ENCODE data around the gene SERF2.
A peak's percentile ranks its signal among the peaks of the same experiment; 100 is the strongest.
"Not testable (repeated sequence)": the region's sequence is repeated elsewhere in the genome, so short reads cannot be mapped to it uniquely, and the experiment has no call there.

SERF2 gene

DNA sequence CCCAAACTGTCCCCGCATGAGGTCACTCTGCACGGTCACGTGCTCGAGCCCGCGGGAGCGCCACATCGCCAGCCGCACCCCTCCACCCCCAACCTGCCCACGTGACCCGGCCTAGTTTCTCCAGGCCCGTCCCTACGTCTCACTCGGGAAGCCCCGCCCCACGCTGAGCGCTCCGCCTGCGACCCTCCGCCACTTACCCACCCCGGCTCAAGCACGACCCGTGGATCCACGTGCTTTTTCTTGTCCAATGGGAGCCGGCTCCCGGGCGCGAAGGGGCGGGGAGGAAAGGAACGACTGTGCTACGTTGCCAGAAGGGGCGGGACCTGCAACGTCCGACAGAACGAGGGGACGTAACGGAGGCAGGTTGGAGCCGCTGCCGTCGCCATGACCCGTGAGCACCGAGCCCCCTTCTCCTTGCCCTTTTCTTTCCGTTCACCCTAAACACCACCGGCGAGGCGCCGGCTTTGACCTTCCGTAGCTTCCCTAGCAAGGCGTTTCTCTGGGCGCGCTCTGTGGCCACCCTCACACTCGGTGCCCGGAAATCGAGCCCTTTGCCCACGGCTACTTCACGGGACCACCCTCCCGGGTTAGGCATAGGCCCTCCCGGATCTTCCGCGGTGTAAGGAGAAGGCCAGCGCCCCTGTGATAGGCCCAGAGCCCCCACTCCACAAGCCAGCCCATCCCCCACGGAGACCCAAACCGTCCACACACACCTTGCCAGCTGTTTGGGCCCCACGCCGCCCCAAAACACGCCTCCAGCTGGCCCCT lies at the start of gene SERF2:
TSS of gene SERF2 (plus strand) at position 328 of the 768 bp plus-strand sequence. CDS start at position 385, 57 bp downstream.
- DNase-seq: peak; percentile 89

DNA sequence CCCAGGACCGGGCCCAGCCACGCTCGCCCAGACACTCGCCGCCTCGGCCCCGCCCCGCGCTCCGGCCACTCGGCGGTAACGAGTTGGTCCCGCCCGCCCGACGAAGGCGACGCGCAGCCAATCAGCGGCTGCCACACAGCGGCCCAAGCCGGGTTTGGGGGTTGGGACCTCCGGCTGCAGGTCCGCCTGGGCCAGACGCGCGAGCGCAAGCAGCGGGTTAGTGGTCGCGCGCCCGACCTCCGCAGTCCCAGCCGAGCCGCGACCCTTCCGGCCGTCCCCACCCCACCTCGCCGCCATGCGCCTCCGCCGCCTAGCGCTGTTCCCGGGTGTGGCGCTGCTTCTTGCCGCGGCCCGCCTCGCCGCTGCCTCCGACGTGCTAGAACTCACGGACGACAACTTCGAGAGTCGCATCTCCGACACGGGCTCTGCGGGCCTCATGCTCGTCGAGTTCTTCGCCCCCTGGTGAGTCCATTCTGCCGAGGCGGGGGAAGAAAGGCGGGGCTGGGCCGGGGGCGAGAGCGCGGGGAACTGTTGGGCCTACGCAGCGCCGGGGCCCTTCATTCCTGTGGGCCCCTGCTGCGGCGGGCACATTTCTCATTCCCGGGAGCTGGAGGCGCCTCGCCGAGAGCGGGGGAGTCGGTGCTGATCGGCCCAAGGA lies 45.7 kb upstream of the SERF2 start, which contains the start of gene PDIA3:
TSS of gene PDIA3 (plus strand) at position 194 of the 658 bp plus-strand sequence. CDS start at position 296, 102 bp downstream.
- peak; percentile 31 for DNase-seq

DNA sequence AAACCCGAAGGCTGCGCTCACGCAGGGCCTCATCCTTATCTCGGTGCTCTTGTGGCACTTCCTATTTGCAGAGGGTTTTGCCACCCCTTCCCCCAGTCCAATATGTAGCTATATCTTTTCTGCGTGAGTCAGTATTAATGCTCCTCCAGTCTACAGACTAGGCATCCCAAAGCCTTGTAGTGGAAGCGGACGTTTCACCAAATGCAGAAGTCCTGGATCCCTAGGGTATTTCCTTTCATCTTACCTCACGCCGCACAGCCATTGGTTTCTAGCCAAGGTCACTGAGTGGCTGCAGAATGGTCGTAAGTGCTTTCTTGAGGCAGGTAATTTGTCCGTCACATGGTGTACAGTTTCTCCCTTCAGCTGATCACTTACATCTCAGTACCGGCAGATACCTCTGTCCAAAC lies 45.2 kb upstream of the SERF2 start:
- not testable (repeated sequence) for DNase-seq

DNA sequence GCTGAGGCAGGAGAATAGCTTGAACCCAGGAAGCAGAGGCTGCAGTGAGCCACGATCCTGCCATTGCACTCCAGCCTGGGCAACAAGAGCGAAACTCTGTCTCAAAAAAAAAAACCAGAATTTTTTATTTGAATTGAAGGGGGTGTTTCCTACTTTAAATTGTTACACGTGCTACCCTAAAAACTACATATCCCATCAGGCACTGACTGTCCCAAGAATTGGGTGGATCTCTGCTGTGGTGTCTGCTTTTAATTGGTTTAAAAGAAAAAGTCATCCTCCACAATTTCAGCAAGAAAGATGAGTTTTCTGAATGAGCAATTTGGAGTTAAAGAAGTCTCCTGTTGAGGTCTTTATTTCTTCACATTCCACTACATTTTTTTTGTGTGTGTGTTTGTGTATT lies 43.7 kb upstream of the SERF2 start:
- no peak for DNase-seq

DNA sequence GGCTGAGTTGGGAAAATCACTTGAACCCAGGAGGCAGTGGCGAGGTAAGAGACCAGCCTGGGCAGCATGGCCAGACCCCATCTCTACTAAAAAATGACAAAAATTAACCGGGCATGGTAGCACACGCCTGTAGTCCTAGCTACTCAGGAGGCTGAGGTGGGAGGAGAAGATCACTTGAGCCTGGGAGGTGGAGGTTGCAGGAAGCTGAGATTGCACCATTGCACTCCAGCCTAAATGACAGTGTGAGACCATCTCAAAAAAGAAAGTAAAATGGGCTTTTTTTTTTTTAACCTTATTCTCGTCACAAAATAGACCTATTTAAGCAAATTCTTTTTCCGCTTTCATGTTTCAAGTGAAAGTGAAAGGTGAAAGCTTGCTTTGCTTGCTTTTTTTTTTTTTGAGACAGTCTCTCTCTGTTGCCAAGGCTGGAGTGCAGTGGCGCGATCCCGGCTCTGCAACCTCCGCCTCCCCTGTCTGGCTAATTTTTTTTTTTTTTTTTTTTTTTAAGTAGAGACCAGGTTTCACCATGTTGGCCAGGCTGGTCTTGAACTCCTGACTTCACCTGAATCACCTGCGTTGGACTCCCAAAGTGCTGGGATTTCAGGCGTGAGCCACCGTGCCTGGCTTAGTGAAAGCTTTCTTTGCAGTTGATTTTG lies 42.3 kb upstream of the SERF2 start:
- DNase-seq: no peak

DNA sequence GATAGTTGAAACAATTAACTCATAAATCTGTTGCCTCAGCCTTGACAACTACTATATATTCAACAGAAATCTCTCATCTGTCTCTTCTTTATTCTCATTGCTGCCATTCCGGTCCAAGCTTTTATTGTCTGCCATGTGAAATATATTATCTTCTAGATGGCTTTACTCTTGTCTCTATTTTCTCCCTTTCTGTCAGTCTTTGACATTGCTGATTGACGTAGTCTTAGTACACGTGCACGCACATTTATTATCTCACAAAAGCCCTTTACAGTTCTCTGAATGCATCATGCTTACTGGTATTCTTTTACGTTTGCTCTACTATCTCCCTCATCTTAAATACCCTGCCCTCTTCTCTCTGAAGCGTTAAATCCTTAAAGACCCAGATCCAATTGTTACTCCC lies 40.2 kb upstream of the SERF2 start:
- no peak for DNase-seq

DNA sequence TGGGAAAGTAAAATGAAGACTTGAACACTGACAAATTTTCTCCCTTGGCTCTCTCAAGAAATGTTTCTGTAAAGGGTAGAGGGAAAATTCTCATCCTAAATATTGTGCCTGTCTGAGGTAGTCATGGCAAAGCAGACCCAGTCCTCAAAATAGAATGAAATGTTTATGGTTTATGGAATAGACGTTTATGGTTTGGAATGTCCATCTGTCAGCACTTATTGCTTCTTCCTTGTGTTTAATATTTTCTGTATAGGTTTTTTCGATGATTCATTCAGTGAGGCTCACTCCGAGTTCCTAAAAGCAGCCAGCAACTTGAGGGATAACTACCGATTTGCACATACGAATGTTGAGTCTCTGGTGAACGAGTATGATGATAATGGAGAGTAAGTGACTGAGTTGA lies 29.3 kb upstream of the SERF2 start:
- no peak for DNase-seq

DNA sequence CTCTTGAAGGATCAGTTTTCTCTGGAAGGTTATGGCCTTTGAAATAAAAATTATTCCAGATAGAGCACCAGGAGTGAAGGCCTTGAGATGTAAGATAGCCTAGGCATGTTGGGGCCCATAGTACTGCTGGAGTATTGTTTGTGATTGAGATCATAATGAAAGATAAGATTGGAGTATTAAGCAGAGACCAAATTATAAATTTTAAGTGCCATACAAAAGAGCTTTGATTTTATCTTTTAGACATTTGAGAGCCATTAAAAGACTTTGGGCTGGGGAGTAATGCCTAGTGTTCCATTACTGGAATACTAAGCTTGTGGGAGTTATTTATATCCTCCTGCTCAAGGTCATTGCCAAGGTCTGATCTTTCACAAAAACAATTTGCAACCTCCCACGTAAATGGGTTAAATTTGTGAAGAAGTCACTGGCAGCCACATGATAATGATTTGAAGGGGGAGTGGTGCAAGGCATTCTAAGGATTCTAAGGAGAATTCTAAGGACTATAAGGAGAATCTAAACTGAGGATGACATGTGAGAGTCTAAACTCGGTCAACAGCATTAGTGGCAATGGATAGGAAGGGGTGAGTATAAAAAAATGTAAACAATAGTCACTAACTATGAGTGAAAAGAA lies 28.2 kb upstream of the SERF2 start:
- no peak for DNase-seq

DNA sequence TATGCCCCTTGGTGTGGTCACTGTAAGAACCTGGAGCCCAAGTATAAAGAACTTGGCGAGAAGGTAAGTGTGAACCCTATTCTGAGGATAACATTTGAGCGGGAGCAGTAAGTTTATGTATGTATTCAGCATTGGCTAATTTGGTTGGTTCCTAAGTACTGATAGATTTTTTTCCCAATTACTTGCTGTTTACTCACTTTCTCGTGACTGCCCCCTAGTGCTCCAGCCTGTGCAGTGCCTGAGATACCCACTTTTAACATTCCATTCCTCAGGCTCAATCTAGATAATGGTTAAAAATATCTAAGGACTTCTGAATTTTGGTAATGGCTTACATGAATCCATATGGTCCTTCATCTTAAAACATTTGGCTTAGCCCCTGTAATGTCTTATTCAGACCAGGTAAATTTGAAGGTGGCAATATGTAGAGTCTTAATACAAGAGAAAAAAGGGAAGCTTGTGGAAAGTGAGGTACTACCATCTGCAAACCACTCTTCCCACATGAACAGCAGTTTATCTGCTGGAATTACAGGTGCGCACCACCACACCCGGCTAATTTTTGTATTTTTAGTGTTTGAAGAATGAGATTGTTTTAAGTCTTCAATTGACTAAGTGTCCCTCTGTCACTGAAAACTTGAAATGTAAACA lies 22.4 kb upstream of the SERF2 start:
- DNase-seq: no peak

DNA sequence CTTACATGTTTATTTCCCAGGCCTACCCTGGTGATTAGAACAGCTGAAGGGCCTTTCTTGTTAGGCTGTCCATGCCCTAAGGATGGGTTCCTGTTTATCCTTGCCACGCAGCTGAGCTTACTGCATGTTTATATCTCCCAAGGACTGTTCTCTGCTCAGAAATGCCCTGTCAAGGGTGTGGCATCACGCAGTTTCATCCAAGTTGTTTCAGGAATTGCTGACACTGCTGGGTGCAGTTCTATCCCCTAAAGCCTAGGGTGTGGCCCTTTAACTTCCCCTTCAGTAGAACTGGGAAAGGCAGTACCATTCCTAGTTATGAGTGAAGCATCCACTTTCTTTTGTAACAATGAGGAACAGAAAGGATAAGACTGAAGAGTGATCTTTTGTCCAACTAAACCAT lies 20.3 kb upstream of the SERF2 start:
- DNase-seq: no peak

DNA sequence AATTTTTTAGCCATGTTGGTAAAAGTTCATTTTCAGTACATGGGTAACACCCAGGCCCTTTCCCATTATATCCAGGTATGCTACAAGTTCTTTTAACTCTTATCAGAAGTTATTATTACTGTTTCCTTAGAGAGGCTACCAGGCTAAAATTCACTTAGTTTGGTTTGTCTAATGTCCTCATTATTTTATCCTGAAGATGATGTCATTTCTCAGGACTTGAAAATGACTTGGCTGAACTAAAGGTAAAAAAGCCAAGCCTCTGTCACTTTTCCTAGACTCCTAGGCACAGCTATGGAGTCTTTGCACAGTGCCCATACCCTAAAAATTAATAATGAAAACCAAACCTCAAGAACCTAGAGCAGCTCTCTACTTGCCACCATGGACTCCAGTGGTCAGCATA lies 19.5 kb upstream of the SERF2 start:
- no peak for DNase-seq

DNA sequence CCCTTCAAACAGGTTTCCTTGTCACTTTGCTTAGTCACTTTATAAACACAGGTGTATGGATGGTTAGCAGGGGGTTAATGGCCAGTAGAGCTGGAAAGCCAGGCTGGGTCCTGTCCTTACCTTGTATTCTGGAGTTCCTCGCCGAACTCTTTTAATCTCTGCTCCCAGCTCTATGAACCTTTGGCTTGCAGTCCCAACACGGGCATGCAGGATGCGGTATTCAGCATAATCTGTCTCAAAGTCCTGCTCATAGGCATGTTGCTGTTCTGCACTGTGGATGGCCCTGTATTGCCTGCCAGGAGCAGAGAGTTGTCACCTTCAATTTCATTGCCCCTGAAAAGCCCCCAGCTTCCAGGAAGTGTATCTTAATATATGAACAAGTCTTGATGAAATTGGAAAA lies 18.1 kb upstream of the SERF2 start:
- no peak for DNase-seq

DNA sequence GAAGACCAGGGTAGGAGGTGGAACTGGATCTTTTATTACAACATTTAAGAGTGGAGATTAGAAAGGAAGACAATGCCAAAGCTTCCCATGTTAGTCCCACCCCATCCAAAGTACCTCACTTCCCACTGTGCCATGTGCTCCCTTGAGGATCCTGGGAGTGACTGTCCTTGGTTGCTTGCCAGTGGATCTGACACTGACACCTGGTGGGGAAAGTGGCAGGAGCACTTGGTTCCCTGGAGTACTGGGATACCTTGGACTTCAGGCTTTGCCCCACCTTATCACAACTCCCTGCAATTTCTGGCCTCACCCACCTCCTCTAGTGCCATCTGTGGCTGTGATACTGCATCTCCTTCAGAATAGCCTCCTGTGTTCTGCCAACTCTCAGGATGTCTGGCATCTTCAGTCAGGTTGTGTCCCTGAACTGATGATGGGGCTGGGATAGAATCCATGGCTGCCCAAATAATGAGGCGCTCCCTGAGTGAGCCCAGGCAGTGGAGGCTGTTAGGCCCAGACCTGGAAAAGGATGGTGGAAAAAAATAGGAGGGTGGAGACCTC lies 16.6 kb upstream of the SERF2 start:
- peak; percentile 16 for DNase-seq

DNA sequence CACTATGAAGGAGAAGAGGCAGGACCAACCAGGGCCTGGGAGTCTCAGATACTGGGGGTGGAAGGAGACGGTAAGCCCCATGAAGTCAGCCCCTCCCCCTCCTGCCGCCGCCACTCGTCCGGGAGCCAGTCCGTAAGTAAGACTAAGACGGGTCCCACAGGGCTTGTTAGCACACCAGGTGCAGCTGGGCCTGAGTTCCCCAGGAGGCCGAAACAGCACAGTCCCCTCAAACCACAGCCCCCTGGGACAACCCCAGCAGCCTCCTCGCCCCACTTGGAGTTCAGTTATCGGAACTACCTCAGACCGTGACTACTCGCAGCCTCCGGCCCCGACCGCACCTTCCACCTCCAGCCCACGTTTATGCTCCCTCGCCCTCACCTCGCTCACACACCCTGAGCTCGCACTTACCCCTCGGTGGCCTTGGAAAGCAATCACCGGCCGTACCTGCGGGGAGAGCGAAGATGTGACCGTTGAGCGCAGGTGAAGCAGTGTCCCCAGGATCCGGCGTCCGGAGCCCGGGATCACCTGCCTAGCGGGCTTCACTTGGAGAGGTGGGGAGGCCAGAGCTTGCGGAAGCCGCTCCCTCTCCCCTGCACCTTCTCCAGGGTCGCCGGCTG lies 15.9 kb upstream of the SERF2 start:
- peak; percentile 50 for DNase-seq

DNA sequence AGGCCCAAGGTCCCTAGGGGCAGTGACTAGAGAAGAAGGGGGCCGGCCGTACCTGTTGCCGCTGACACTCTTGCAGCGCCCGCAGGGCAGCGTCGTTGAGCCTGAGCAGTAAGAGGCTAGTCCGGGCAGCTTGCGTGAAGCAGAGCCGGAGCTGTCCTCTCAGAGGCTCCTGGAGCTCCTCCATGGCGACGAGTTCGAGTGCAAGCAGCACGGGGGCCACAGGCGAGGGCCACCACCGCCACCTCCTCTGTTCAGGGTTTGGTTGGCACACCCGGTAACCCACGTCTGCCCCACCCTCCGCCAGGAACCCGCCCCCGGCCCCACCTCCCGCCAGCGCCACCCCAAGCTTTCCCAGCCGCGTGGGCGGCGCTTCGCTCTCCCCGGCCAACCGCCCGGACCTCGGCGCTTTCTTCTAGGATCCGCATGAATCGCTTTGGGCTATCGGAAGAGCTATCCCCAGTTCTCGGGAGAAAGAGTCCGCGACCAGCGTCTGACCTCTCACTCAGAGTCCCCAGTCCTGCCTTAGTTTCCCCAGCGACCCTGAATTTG lies 15.3 kb upstream of the SERF2 start, which contains the start of gene ELL3:
TSS of gene ELL3 (minus strand) at position 249 of the 549 bp plus-strand sequence. CDS start at position 184, 65 bp downstream.
- peak; percentile 16 for DNase-seq

DNA sequence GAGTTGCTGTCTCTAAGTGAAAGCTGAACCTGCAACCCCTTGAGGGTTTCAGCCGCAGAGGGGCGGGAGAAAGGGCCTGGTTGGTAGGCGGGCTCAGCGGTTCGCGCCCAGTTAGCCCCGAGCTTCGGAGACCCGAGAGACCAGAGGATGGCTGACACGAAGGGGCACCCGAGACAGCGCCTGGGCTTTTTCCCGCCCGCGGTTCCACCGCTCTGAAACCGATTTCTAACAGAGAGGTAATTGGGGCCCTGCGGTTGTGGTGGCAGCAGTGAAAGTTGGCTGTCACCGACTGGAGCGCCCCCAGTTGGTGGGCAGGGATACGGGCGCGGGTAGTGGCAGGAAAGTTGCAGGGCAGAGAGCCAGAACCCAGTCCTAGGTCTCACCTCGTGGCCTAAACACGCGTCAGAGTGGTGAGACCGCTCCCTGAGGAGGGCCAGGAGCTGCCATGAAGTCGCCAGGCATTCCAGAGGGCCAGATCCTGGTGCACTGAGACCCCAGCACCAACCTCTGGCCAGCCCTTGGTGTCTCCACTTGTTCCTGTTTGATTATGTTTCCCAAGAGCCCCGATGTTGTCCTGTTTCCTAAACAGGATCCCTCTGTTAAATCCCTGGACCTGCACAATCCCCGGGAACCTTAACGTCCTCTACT lies 14.7 kb upstream of the SERF2 start:
- peak; percentile 24 for DNase-seq

DNA sequence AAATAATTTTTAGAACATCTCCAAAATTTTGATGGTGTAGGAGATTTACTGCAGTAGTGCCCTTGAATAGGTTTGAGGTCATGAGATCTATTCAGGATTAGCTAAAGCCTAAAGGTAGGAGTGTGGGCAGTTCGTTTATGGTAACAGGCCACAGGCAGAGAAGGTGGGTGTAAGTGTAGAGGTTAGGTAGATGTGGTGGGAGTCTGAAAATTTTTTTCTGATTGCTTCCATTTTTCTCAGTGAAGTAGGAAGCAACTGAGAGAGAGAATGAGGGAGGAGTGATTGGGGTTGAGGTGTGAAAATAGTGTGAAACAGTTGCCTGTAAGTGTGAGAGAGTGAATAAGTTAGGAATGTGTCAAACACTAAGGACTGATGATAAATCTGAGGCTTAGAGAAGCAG lies 13.1 kb upstream of the SERF2 start:
- no peak for DNase-seq

DNA sequence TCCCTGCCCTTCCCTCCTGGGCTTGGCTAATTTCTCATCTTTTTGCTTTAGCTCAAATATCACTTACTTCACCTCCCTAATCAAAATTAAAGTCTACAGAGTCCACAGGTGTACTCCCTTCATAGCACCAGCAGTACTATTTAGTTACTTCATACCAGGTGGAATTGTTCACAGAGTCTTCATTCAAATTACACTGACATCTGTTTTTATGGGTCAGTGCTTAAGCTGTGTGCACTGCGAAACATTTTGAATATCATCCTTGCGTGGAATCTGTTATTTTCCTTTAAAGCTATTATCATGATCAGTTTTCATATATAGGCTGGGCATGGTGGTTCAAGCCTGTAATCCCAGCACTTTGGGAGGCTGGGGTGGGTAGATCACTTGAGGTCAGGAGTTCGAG lies 2.7 kb upstream of the SERF2 start:
- no peak for DNase-seq

DNA sequence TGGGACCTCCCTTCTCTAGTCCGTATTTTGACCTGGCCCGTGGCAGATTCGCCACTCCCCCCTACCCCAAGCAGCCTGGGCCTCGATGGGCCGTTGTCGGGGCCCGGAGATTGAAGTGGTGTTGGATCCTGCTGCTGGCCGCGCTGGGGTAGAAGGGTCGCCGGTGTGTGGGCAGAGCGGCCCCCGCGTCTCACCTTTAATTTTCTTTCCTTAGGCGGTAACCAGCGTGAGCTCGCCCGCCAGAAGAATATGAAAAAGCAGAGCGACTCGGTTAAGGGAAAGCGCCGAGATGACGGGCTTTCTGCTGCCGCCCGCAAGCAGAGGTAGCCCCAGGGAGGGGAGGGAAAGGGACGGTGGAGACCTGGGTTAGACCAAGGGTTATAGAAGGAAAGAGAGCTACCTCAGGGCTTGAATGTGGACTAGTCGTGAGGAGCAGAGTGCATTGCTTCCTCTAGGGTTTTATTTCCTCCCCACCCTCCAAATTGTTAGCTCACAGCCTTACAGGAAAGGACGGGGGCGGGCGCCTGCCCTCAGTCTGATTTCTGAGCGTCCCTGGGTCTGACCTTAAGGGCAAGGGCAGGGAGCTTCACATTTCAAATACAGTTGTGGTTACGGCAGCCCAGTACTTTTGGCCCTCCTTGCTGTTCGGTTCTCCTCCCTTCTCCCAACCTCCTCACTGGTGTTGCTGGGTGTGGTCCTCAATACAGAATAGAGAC lies 799 bp downstream of the SERF2 start:
- DNase-seq: no peak

DNA sequence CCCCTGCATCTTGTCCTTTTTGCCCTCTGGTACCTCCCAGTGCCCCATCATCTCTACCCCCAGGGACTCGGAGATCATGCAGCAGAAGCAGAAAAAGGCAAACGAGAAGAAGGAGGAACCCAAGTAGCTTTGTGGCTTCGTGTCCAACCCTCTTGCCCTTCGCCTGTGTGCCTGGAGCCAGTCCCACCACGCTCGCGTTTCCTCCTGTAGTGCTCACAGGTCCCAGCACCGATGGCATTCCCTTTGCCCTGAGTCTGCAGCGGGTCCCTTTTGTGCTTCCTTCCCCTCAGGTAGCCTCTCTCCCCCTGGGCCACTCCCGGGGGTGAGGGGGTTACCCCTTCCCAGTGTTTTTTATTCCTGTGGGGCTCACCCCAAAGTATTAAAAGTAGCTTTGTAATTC lies 1.5 kb downstream of the SERF2 start:
- DNase-seq: no peak
